Kidney epithelial cell (primary cell): ENCODE measurements around the gene KRT77. TPM values are rescaled to one million over a fixed set of nuclear protein-coding genes. Genes with fewer than 3 reads are reported as not detected.

Source experiments
- DNase-seq: peaks from one replicate; pipeline ENCODE4 v3.0.0-alpha.2; 2010; ENCODE audit warnings: low read depth
- H3K27me3 ChIP-seq: 2 replicates; pipeline ENCODE4 v1.6.0; 2011; ENCODE audit warnings: low read length; ENCODE audit not compliant: control insufficient read depth, insufficient read depth
- H3K36me3 ChIP-seq: 2 replicates; pipeline ENCODE4 v1.5.1; 2011; ENCODE audit warnings: low read length; ENCODE audit not compliant: control insufficient read depth, insufficient read depth
- H3K4me3 ChIP-seq: 2 replicates; pipeline ENCODE4 v1.5.1; 2011; ENCODE audit warnings: low read depth, mild to moderate bottlenecking, control low read depth, low read length
- CTCF ChIP-seq: IDR thresholded peaks from 2 replicates; pipeline ENCODE4 v1.5.1; 2011; ENCODE audit warnings: mild to moderate bottlenecking, moderate library complexity, low read length, control low read depth, inconsistent platforms; ENCODE audit not compliant: insufficient read depth, poor library complexity, severe bottlenecking
- total RNA-seq: library from RNA; depleted of rRNA; stranded (reverse); fragments of >200 nt; gene quantifications from 2 replicates; pipeline ENCODE4 v1.2.3, GENCODE V29; 2015

Gene KRT77
- total RNA-seq, 1 donor from 2014 or later, result not detected

- DNase-seq, result peak; percentile 14
- no peak overlapping the region for H3K4me3 ChIP-seq
- no peaks in the 10 kb centered on the region for H3K36me3 ChIP-seq
- TF ChIP-seq CTCF, result no peak
- H3K27me3 ChIP-seq, result no peaks in the 10 kb centered on the region
These were observed 52.7 kb downstream of the KRT77 start for GRCh38 chr12:52650520-52651081.

- no peaks in the 10 kb centered on the region for H3K36me3 ChIP-seq
- TF ChIP-seq CTCF, result no peak
- no peak overlapping the region for H3K4me3 ChIP-seq
- DNase-seq, result no peak
- no peaks in the 10 kb centered on the region for H3K27me3 ChIP-seq
These were observed 54.3 kb downstream of the KRT77 start for GRCh38 chr12:52649066-52649465.

GRCh38 chr12:52648012-52648550 is 55.2 kb downstream of the KRT77 start:
- H3K27me3 ChIP-seq, result no peaks in the 10 kb centered on the region
- no peaks in the 10 kb centered on the region for H3K36me3 ChIP-seq
- TF ChIP-seq CTCF, result no peak
- H3K4me3 ChIP-seq, result no peak overlapping the region
- DNase-seq, result no peak

GRCh38 chr12:52647601-52648000 is 55.7 kb downstream of the KRT77 start:
- H3K36me3 ChIP-seq, result no peaks in the 10 kb centered on the region
- DNase-seq, result no peak
- no peaks in the 10 kb centered on the region for H3K27me3 ChIP-seq
- no peak for TF ChIP-seq CTCF
- H3K4me3 ChIP-seq, result no peak overlapping the region

- Histone ChIP-seq H3K27me3 (no peaks in the 10 kb centered on the region), H3K36me3 (no peaks in the 10 kb centered on the region), H3K4me3 (no peak overlapping the region)
- no peak for TF ChIP-seq CTCF
- DNase-seq, result no peak
These were observed 56.7 kb downstream of the KRT77 start for GRCh38 chr12:52646613-52647012.

GRCh38 chr12:52645982-52646381 is 57.3 kb downstream of the KRT77 start:
- no peak overlapping the region for H3K4me3 ChIP-seq
- no peak for TF ChIP-seq CTCF
- H3K36me3 ChIP-seq, result no peaks in the 10 kb centered on the region
- DNase-seq, result no peak
- no peaks in the 10 kb centered on the region for H3K27me3 ChIP-seq
